GM18909 (cell line): ENCODE measurements around the gene KLHL22.

Experiments
- ATAC-seq: cut with Tn5 transposase; IDR thresholded peaks from one replicate; pipeline ENCODE4 v1.9.1; 2021; ENCODE audit warnings: mild to moderate bottlenecking; ENCODE audit not compliant: unreplicated experiment, poor library complexity

Gene KLHL22

DNA sequence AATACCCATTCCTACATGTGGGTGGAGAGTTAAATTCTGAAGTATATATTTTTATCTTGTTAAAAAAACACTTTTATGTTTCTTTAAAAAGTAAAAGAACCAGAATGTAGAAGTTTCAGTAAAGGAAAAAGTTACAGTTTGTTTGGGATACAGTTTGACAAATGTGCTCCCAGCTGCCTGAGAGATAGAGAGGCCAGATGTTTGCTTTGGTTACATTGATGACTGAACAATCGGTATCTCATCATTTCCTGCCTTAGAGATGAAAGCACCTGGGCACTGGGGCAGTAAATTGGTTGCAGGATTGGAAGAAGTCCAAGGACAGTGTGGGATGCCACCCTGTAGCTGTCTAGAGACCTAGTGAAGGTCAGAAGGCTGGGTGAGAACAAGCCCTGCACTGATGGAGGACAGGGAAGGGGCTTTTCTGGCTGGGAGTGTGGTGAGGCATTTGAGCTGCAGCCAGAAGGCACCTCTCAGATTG lies 28.4 kb upstream of the KLHL22 start:
- ATAC-seq: no peak

DNA sequence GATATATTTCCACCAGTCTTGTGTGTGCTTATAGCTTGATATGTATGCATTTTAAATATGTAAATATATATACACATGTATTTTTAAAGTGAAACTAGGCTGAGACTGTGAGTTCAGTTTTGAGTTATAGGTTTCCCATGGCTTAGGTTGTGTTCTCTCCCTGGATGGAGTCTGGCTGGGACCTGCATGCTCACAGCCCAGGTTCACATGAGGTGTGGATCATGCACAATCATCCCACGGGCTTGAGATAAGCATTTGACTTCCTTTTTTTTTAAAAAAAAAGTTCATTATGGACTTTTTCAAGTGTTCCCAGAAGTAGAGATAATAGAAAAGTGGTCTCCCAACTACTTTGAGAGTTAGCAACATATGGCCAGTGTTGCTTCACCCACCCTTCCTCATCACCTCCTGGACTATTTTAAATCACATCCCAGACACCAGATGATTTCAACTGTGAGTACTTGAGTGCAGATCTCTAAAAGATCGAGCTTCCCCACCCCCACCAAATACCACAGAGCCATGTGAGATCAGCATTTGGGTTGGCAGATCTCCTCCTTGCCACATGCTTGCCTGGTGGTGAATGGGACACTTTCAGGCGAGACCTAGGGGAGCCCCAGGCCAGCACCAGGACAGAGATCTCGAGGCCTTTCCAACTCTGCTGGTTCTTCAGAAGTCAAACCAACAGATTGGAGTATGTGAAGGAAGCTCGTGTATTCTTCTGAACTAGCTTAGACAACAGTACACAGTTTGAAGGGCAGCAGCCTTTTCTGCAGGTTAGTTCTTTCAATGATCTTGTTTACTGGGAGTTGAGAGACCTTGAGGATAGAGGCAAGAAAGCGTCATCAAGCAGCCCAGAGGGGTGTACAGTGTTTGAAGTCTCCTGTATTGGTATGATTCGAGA lies 27.7 kb upstream of the KLHL22 start:
- no peak for ATAC-seq

DNA sequence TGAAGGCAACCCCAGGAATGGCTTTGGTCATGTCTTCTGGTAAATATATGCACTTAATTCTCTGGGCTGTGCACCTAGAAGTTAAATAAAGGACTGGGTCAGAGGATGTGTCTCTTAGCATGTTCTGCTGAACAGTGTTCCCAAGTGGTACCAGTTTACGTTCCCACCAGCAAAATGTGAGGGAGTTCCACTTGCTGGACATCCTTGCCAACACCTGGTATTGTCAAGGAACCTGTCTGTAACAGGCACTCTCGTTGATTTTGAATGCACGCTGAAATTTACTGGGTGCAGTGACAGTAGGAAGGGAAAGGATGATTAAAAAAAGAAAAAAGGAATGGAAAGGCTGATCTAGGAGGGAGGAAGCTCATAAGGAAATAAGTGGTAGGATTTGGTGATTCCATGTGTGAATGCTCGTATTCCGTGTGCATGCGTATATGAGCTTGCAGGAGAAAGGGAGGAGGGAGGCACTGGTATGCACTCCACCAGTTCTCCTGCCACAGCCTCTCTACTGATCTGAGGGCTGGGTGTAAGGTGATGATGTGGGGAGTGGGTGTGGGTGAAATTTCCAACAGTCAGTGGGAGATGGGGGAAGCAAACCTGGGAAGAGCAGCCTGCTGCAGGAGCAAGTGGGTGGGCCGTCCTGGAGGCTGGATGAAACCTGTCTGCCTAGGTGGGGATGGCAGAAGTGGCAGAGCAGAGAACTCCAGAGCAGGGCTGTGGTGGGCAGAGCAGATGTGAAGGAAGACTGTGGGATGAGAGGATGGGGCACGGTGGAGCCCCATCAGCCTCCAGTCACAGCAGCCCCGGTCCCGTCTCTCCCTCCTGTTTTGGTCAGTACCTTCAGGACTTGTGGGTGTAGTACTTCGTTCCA lies 26.8 kb upstream of the KLHL22 start:
- ATAC-seq: no peak

DNA sequence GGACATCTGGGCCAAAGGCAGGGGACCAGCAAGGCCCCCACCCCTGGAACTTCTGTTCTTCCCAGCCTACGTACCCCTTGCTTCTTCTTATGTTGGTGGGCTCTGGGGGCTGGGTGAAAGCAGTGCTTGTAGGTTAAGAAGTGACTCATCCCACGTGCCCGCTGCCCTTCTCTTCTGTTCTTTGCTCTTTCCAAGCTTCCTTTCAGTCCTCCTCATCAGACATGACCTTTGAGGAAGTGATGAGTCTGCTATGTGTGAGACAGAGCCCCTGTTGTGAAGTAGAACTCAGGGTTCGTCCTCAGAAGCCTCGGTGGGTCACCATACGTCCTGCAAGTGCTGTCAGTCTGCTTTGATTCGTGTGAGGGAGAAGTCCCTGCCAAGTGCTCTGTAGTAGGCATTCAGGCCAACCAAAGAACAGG lies 24.5 kb upstream of the KLHL22 start:
- ATAC-seq: no peak

GRCh38 chr22:20519558-20519957 lies 24.0 kb upstream of the KLHL22 start:
- ATAC-seq: no peak

- ATAC-seq: no peak
Observed at GRCh38 chr22:20517841-20518592, 22.4 kb upstream of the KLHL22 start.

GRCh38 chr22:20517422-20517821 lies 21.8 kb upstream of the KLHL22 start:
- ATAC-seq: no peak

DNA sequence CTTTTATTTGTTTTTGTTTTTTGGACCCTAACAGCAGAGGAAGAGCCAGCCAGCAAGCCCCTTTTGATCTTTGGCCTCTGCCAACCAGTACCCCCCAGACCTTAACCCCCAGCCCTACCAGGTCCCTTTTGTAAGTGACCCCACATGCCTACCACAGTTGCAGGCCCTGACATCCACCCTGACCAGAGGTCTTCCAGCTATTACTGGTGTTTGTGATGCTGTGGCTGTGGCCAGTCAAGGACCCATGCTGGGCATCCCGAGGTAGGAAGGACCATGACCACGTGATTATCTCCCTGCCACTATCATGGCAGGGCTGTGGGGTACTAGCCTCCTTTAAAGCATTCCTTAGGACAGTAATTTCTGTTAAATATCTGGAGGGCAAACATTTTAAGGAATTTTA lies 20.8 kb upstream of the KLHL22 start:
- no peak for ATAC-seq

DNA sequence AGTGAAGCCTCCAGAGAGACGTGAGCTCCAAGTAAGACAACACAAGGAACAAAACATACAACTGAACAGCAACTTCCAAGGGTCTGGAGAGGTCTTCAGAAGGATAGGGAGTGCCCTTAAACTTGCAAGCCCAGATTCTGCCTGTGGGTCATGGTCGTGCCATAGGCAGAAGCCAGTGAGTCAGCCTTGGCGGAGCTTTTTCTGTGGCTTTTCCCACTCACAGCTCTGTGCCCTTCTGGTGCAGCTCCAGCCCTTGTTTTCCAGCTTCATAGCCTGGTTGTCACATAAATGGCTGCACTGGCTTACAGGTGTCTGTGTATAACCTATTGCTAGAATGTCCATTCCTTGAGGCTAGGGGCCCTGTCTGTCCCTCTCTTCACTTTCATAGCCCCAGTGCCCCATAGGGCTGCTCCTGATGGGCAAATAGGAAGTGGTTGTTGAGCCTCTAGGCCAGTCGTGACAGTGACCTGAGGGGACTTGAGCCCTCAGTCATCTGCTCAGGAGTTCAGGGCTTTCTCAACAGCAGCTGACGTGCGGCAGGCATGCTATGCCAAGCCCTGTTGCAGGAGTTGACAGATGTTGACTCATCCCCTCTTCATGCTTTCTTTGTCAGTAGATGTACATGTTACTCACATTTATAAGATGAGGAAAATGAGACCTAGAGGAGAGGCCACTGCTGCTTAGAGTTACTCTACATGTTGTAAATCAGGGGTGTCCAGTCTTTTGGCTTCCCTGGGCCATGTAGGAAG lies 19.2 kb upstream of the KLHL22 start:
- no peak for ATAC-seq

DNA sequence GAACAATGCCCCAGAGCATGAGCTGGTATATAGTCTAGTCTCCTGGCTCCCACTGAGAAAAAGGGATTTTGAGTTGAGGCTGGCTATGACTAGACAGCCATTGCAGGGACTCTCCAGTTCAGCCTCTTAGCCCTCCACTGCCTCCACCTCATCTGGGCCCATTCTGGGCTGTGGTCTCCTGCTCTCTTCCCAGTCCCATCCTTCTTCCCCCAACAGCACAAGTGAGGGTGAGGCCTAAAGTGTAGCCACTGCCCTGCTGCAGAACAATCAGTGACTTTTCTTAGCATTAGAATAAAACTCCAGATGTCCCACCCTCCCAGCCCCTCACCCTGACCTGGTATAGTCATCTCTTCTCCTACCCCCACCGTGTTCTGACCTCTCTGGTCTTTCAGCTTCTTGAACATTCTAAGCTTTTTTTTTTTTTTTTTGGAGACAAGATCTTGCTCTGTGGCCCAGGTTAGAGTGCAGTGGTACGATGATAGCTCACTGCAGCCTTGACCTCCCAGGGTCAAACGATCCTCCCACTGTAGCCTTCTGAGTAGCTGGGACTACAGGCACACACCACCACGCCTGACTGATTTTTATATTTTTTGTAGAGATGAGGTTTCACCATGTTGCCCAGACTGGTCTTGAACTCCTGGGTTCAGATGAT lies 16.1 kb upstream of the KLHL22 start:
- ATAC-seq: no peak

- no peak for ATAC-seq
Observed at GRCh38 chr22:20510811-20511577, 15.4 kb upstream of the KLHL22 start.

- ATAC-seq: no peak
Observed at GRCh38 chr22:20509344-20510047, 13.9 kb upstream of the KLHL22 start.

DNA sequence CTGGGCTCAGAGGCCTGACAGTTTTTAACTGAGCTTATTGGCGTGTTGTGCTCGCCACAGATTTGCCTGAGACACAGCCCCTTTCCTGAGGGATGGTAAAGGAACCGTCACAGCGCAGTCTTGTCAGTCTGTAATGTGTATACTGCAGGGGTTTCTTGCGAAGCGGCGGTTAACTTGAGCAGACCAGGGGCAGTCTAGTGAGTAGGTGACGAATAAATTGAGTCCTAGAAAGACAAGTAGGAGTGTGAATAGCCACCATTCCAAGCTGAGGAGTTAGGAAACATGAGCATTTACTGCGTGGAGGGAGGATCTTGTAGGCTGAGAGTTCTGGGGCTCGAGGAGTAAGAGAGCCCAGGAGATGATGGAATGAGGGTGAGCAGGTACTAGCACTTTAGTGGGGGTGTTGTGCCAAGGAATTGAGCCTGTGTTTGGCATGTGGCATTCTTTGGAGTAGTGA lies 13.2 kb upstream of the KLHL22 start:
- no peak for ATAC-seq

DNA sequence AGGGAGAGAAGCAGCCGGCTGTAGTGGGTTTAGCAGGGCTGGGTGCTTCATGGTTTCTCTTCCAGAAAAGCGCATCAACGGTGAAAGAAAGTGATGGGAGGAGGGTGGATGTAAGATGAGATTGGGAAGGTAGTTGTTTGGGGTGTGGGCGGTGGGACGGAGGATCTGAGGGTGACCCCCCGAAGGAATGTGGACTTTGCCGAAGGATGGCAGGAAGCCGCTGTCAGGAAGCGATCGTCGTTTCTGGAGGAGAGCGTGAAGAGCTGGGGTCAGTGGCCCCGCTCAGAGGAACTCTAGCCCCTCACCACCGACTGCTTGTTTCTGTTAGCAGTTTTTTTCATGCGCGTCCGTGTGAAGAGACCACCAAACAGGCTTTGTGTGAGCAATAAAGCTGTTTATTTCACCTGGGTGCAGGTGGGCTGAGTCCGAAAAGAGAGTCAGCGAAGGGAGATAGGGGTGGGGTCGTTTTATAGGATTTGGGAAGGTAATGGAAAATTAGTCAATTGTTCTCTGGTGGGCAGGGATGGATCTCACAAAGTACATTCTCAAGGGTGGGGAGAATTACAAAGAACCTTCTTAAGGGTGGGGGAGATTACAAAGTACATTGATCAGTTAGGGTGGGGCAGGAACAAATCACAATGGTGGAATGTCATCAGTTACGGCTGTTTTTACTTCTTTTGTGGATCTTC lies 12.6 kb upstream of the KLHL22 start:
- peak; percentile 3 for ATAC-seq

DNA sequence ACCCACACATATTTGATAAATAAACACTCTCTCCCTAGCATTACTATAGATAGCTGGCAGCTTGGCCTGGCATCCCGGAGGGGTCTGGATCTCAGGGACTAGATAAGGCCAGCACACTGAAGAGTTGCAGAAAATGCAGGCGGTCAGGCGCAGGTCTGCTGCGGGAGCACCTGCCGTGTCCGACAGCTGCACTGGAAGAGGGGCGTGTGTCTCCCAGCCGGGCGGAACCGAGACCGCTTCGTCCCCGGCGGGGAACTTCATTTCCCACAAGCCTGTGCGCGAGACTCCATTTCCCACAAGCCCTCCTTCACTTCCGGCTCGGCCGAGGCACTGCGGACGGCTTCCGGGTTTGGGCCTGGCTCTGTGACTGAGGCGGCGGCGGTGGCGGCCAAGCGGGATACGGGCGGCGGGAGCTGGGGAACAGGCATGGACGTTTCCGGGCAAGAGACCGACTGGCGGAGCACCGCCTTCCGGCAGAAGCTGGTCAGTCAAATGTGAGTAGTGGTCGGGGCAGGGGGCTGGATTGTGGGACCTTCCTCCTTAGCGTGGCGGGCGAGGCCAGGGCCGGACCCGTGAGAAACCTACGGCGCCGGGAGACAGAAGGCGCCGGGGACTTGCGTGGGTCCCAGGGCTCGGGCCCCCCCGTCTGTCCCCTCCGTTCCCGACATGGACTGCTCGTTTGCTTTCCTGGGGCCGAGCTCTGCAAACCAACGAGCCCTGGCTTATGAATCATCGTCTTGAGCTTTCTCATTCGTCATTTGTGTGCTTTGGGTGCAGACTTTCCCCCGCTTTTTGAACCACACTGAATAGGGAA lies 11.9 kb upstream of the KLHL22 start, which contains the start of gene MED15:
Gene MED15 (plus strand): TSS at position 358 of the 814 bp plus-strand sequence. CDS start 69 bp downstream, at position 427.
- ATAC-seq: peak; percentile 82

DNA sequence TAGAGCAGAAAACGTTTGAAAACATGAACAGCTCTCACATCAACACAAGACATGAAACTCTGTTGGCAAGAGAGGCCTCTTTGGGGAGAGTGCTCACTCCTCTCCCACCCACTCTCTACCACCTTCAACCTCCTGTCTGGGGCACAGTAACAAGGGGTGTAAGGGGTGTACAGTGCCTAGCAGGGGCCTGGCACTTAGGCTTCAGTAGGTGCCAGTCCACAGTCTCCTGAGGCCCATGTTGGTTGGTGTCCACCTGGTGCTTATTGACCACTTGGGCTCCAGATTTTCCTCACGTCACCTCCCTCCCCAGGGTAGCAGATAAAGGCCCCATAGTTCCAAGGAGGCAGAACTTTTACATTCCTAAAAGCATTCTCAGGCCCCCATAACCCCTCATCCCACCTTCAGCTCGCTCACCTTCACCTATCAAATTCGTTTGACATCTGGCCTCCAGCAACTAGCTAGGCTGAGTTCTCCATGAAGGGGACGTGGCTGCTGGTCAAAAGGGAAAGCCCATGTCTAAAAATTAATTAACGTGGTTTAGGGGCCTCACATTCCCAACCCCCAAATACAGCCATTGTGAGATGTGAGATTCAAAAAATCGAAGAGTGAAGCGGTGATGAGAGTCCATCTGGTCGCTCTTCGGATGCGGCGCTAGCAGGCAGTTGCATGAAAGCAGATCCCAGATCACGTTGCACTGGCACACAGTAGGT lies 11.1 kb upstream of the KLHL22 start:
- no peak for ATAC-seq
